HCT116 (cell line): ENCODE data around the gene PLCB1. TPM values are rescaled to one million over a fixed set of nuclear protein-coding genes. Genes with fewer than 3 reads are reported as not detected.

ENCODE experiments used
- ATAC-seq: fragments of 200-7000 bp; cut with Tn5 transposase; 2 replicates; pipeline ENCODE4 v1.9.1; 2020; ENCODE audit warnings: mild to moderate bottlenecking, moderate library complexity
- BruUV-seq: library from RNA; stranded (reverse); fragments of 400-500 nt; replicated peaks from 2 replicates; lab custom pipeline; 2021; lab: Mats Ljungman, UMichigan
- CTCF ChIA-PET: fragments of 300-600 bp; sonication (Branson Sonifier 250); formaldehyde crosslinking; loops from one replicate; lab custom pipeline; 2021; ENCODE audit warnings: antibody characterized with exemption; lab: Charles Lee
- POLR2A ChIA-PET: fragments of 300-600, 350-600 bp; sonication (Branson Sonifier 250); formaldehyde crosslinking; loops from one replicate; lab custom pipeline; 2021; ENCODE audit warnings: antibody characterized with exemption; lab: Charles Lee
- RAD21 ChIA-PET, 2 experiments: fragments of 300-600 bp; sonication (Branson Sonifier 250); formaldehyde crosslinking; loops; one replicate each; lab custom pipeline; 2023; ENCODE audit warnings: low total read pairs in 2 of 2; ENCODE audit not compliant: uncharacterized antibody in 2 of 2, unreplicated experiment in 2 of 2, low non-redundant PET in 1 of 2; lab: Charles Lee
- DNase-seq: peaks from one replicate; pipeline ENCODE4 v3.0.0-alpha.2; 2010; ENCODE audit warnings: low read depth, low spot score
- H2AFZ ChIP-seq: fragments of 200-600 bp; shearing (Covaris generic), sonication (generic); 2 replicates; pipeline ENCODE4 v1.6.1; 2017; ENCODE audit warnings: low read depth, mixed run types, mixed read lengths, antibody characterized with exemption, low read length; ENCODE audit not compliant: poor library complexity, severe bottlenecking
- H3K27ac ChIP-seq: 2 replicates; pipeline ENCODE4 v1.5.1; 2012; ENCODE audit warnings: low read depth, low read length
- H3K27me3 ChIP-seq: fragments of 200-600 bp; sonication (generic); 2 replicates; pipeline ENCODE4 v1.6.1; 2016; ENCODE audit warnings: mixed run types, low read length, mixed read lengths; ENCODE audit not compliant: insufficient read depth
- H3K36me3 ChIP-seq, 2 experiments: fragments of 200-500 bp in 1 of 2; fragments of 200-600 bp in 1 of 2; sonication (Bioruptor generic) in 1 of 2; sonication (generic) in 1 of 2; 2 replicates each; pipeline versions ENCODE4 v1.5.1 to v1.6.1; 2014 to 2016; ENCODE audit warnings: low read length in 2 of 2, inconsistent platforms in 1 of 2, mixed read lengths in 1 of 2, mixed run types in 1 of 2; ENCODE audit not compliant: insufficient read depth in 2 of 2, control insufficient read depth in 1 of 2
- H3K4me1 ChIP-seq, 2 experiments: fragments of 200-600 bp in 1 of 2; sonication (generic) in 1 of 2; 2 replicates each; pipeline versions ENCODE4 v1.5.1 to v1.6.1; 2012 to 2017; ENCODE audit warnings: low read length in 2 of 2, inconsistent platforms in 1 of 2, mild to moderate bottlenecking in 1 of 2, mixed read lengths in 1 of 2, mixed run types in 1 of 2, moderate library complexity in 1 of 2; ENCODE audit not compliant: insufficient read depth in 2 of 2, control insufficient read depth in 1 of 2
- H3K4me2 ChIP-seq: fragments of 200-600 bp; sonication (generic); 2 replicates; pipeline ENCODE4 v1.6.1; 2017; ENCODE audit warnings: mixed run types, low read length, mixed read lengths
- H3K4me3 ChIP-seq, 2 experiments: fragments of 200-600 bp in 1 of 2; sonication (generic) in 1 of 2; replicated peaks in 1 of 2; 2 replicates each; pipeline ENCODE4 v1.5.1; 2011 to 2016; ENCODE audit warnings: low read length in 2 of 2, control low read depth in 1 of 2, low read depth in 1 of 2, mild to moderate bottlenecking in 1 of 2, mixed read lengths in 1 of 2, mixed run types in 1 of 2
- H3K79me2 ChIP-seq: fragments of 200-600 bp; sonication (generic); 2 replicates; pipeline ENCODE4 v1.6.1; 2017; ENCODE audit warnings: mild to moderate bottlenecking, mixed run types, low read length, moderate library complexity, mixed read lengths; ENCODE audit not compliant: insufficient read depth
- H3K9ac ChIP-seq: fragments of 200-600 bp; sonication (generic); 2 replicates; pipeline ENCODE4 v1.6.1; 2016; ENCODE audit warnings: low read length, mixed read lengths
- H3K9me2 ChIP-seq: fragments of 200-600 bp; sonication (generic), shearing (Covaris generic); 2 replicates; pipeline ENCODE4 v1.6.1; 2017; ENCODE audit warnings: mixed run types, mild to moderate bottlenecking, moderate library complexity; ENCODE audit not compliant: insufficient read depth
- H3K9me3 ChIP-seq, 2 experiments: fragments of 200-500 bp in 1 of 2; fragments of 200-600 bp in 1 of 2; sonication (Bioruptor generic) in 1 of 2; sonication (generic) in 1 of 2; 2 replicates each; pipeline ENCODE4 v1.6.1; 2014 to 2017; ENCODE audit warnings: low read length in 2 of 2, mixed read lengths in 2 of 2, inconsistent platforms in 1 of 2, low read depth in 1 of 2, mild to moderate bottlenecking in 1 of 2, mixed run types in 1 of 2, moderate library complexity in 1 of 2; ENCODE audit not compliant: control insufficient read depth in 1 of 2, insufficient read depth in 1 of 2
- H4K20me1 ChIP-seq: fragments of 200-600 bp; sonication (generic), shearing (Covaris generic); 2 replicates; pipeline ENCODE4 v1.6.1; 2017; ENCODE audit warnings: mixed run types, mild to moderate bottlenecking, moderate library complexity; ENCODE audit not compliant: insufficient read depth
- CEBPB ChIP-seq: IDR thresholded peaks from 2 replicates; pipeline ENCODE4 v1.6.1; 2012; ENCODE audit warnings: low read depth
- CTCF ChIP-seq, 3 experiments: fragments of 200-600 bp in 1 of 3; sonication (generic) in 1 of 3; IDR thresholded peaks in 2 of 3; conservative IDR thresholded peaks in 1 of 3; 2 replicates each; pipeline ENCODE4 v1.5.1; 2012 to 2017; ENCODE audit warnings: low read depth in 2 of 3, low read length in 2 of 3, antibody characterized with exemption in 1 of 3, borderline replicate concordance in 1 of 3, control low read depth in 1 of 3, mild to moderate bottlenecking in 1 of 3, mixed read lengths in 1 of 3, mixed run types in 1 of 3, moderate library complexity in 1 of 3; ENCODE audit not compliant: insufficient read depth in 1 of 3
- EGR1 ChIP-seq: IDR thresholded peaks from 2 replicates; pipeline ENCODE4 v1.6.1; 2012; ENCODE audit warnings: low read depth
- FOSL1 ChIP-seq: IDR thresholded peaks from 2 replicates; pipeline ENCODE4 v1.6.1; 2012; ENCODE audit warnings: low read depth
- JUND ChIP-seq: IDR thresholded peaks from 2 replicates; pipeline ENCODE4 v1.6.1; 2012
- MAX ChIP-seq: IDR thresholded peaks from 2 replicates; pipeline ENCODE4 v1.6.1; 2012
- RAD21 ChIP-seq: IDR thresholded peaks from 2 replicates; pipeline ENCODE4 v1.6.1; 2012; ENCODE audit warnings: low read depth, mild to moderate bottlenecking
- REST ChIP-seq: IDR thresholded peaks from 2 replicates; pipeline ENCODE4 v1.6.1; 2012; ENCODE audit warnings: low read depth
- SIN3A ChIP-seq: IDR thresholded peaks from 2 replicates; pipeline ENCODE4 v1.6.1; 2012; ENCODE audit warnings: low read depth
- SRF ChIP-seq: IDR thresholded peaks from 2 replicates; pipeline ENCODE4 v1.6.1; 2012; ENCODE audit warnings: low read depth
- YY1 ChIP-seq: IDR thresholded peaks from 2 replicates; pipeline ENCODE4 v1.6.1; 2011; ENCODE audit warnings: low read length, low read depth, moderate library complexity, mild to moderate bottlenecking; ENCODE audit not compliant: insufficient replicate concordance; ENCODE audit errors: extremely low read depth
- ZBTB33 ChIP-seq: IDR thresholded peaks from 2 replicates; pipeline ENCODE4 v1.6.1; 2011; ENCODE audit warnings: mild to moderate bottlenecking, low read length, moderate library complexity; ENCODE audit not compliant: insufficient replicate concordance; ENCODE audit errors: extremely low read depth
- ZFX ChIP-seq: fragments of 450-650 bp; IDR thresholded peaks from 2 replicates; pipeline ENCODE4 v1.6.1; 2017
- ZNF274 ChIP-seq: fragments of 200-500 bp; sonication (Bioruptor generic); IDR thresholded peaks from 2 replicates; pipeline ENCODE4 v1.6.1; 2014; ENCODE audit warnings: mild to moderate bottlenecking, low read depth, low read length, inconsistent platforms
- intact Hi-C: fragments of 100-400 bp; cut with micrococcal nuclease; formaldehyde crosslinking; loops from 2 replicates; pipeline ENCODE4 v1.10.0; 2022
- total RNA-seq: library from RNA; stranded (reverse); gene quantifications from one replicate; pipeline ENCODE4 v1.2.1, GENCODE V29; 2021; ENCODE audit not compliant: unreplicated experiment

The PLCB1 gene
- total RNA-seq, 1 experiment from 2014 or later = 15.8 TPM

- peaks cover 0 to 6% of the 10 kb centered on the region in 2 experiments; a peak in 1 of 4 replicates for H3K9me3 ChIP-seq
- ATAC-seq (no peak), DNase-seq (no peak)
- H3K4me1 ChIP-seq = no peaks in the 10 kb centered on the region
- no peak overlapping the region for H3K9ac ChIP-seq
- no peak overlapping the region for H3K4me2 ChIP-seq
- H3K27ac ChIP-seq = no peak overlapping the region
- BruUV-seq = no TSS peak
- ChIA-PET RAD21 (no interaction called here), POLR2A (no interaction called here), CTCF (interaction anchor here (0.6 kb wide), 1 partner anchor 339 kb away, joined by 3 read pairs; no protein-coding TSS in a partner anchor)
- H4K20me1 ChIP-seq = no peaks in the 10 kb centered on the region
- H3K9me2 ChIP-seq = no peaks in the 10 kb centered on the region
- no peak overlapping the region for H2AFZ ChIP-seq
- no peak overlapping the region for H3K4me3 ChIP-seq
- H3K36me3 ChIP-seq = no peaks in the 10 kb centered on the region
- H3K79me2 ChIP-seq = no peaks in the 10 kb centered on the region
- H3K27me3 ChIP-seq = no peaks in the 10 kb centered on the region
- TF ChIP-seq SIN3A (no peak), ZNF274 (no peak), ZFX (no peak), JUND (no peak), CEBPB (no peak), FOSL1 (no peak), REST (no peak), EGR1 (no peak)
- intact Hi-C loops = no loop called here
Measured at GRCh38 chr20:8196096-8196495, 64.0 kb downstream of the PLCB1 start.

GRCh38 chr20:8200220-8200619, 68.2 kb downstream of the PLCB1 start:
- no peaks in the 10 kb centered on the region for H3K36me3 ChIP-seq
- ChIA-PET RAD21 (no interaction called here), CTCF (no interaction called here), POLR2A (no interaction called here)
- no peak overlapping the region for H3K4me3 ChIP-seq
- BruUV-seq = no TSS peak
- H3K9ac ChIP-seq = no peak overlapping the region
- no peak overlapping the region for H3K4me2 ChIP-seq
- no peak overlapping the region for H3K27ac ChIP-seq
- ATAC-seq (no peak), DNase-seq (no peak)
- H4K20me1 ChIP-seq = no peaks in the 10 kb centered on the region
- H3K9me2 ChIP-seq = no peaks in the 10 kb centered on the region
- no peaks in the 10 kb centered on the region for H3K9me3 ChIP-seq
- H3K79me2 ChIP-seq = no peaks in the 10 kb centered on the region
- no peak overlapping the region for H2AFZ ChIP-seq
- intact Hi-C loops = no loop called here
- H3K27me3 ChIP-seq = no peaks in the 10 kb centered on the region
- no peaks in the 10 kb centered on the region for H3K4me1 ChIP-seq
- TF ChIP-seq RAD21 = no peak
- TF ChIP-seq SRF = no peak
- TF ChIP-seq YY1 = no peak
- no peak for TF ChIP-seq MAX
- no peak for TF ChIP-seq ZBTB33
- TF ChIP-seq CTCF (IDR thresholded peaks at IDR 0.05 in 2 of 3, conservative IDR thresholded peaks at IDR 0.05 in 1 of 3; ENCODE audit: borderline replicate concordance in 1 of 3, insufficient read depth in 1 of 3, low read depth in 2 of 3, low read length in 2 of 3) = no peak
